Activated CD8-positive, alpha-beta T cell treated with anti-CD3 and anti-CD28 coated beads for 36 hours (primary cell): Measurements from ENCODE around the gene RNF224. TPM values are rescaled to one million over a fixed set of nuclear protein-coding genes. Genes with fewer than 3 reads are reported as not detected.

Experiments used
- ATAC-seq: fragments of 200-7000 bp; cut with Tn5 transposase; one replicate; pipeline ENCODE4 v1.10.0; 2021; ENCODE audit warnings: mild to moderate bottlenecking, moderate library complexity
- CTCF ChIA-PET: fragments of 350-600 bp; sonication (Branson Sonifier 250); formaldehyde crosslinking; loops from one replicate; lab custom pipeline; 2021; ENCODE audit warnings: antibody characterized with exemption; lab: Charles Lee
- POLR2A ChIA-PET: fragments of 350-600 bp; sonication (Branson Sonifier 250); formaldehyde crosslinking; loops from one replicate; lab custom pipeline; 2021; ENCODE audit warnings: antibody characterized with exemption; lab: Charles Lee
- DNase-seq: peaks from one replicate; pipeline ENCODE4 v3.0.0-alpha.2; 2020
- H3K27ac Mint-ChIP-seq: one replicate; pipeline ENCODE4 v1.8.0; 2021; ENCODE audit warnings: mild to moderate bottlenecking, mixed read lengths
- H3K27me3 Mint-ChIP-seq: one replicate; pipeline ENCODE4 v1.8.0; 2021; ENCODE audit warnings: mixed read lengths
- H3K36me3 Mint-ChIP-seq: one replicate; pipeline ENCODE4 v1.8.0; 2021; ENCODE audit warnings: low read depth, mixed read lengths
- H3K4me1 Mint-ChIP-seq: one replicate; pipeline ENCODE4 v1.8.0; 2021; ENCODE audit warnings: low read depth, mixed read lengths
- H3K4me3 Mint-ChIP-seq: one replicate; pipeline ENCODE4 v1.8.0; 2021; ENCODE audit warnings: mild to moderate bottlenecking, moderate library complexity, mixed read lengths
- H3K9me3 Mint-ChIP-seq: one replicate; pipeline ENCODE4 v1.8.0; 2021; ENCODE audit warnings: mixed read lengths
- CTCF ChIP-seq: fragments of 200-600 bp; IDR thresholded peaks from one replicate; pipeline ENCODE4 v1.8.0; 2022; ENCODE audit warnings: antibody characterized with exemption, mild to moderate bottlenecking
- intact Hi-C: fragments of 100-400 bp; cut with micrococcal nuclease; formaldehyde crosslinking; loops from one replicate; pipeline ENCODE4 v1.10.0; 2022
- total RNA-seq, 2 experiments: library from RNA; stranded (reverse); gene quantifications; one replicate each; pipeline ENCODE4 v1.2.3, GENCODE V29; 2021

RNF224 gene
- total RNA-seq, 2 experiments from 2014 or later: not detected

GRCh38 chr9:137278061-137278701, 50.9 kb downstream of the RNF224 start:
- ChIA-PET POLR2A (interaction anchor here (1.0 to 1.6 kb wide), 3 partner anchors 12 to 36 kb away, joined by 3 to 7 read pairs (median 5); partner anchors contain the start of gene NRARP), CTCF (interaction anchor here (1.9 kb wide), 1 partner anchor 145 kb away, joined by 4 read pairs; the partner anchor contains the start of genes EXD3 and NOXA1)
- Mint-ChIP-seq H3K27me3 (peaks cover 9% of the 10 kb centered on the region), H3K4me3 (peak overlapping the region; percentile 72), H3K36me3 (peaks cover 7% of the 10 kb centered on the region), H3K27ac (no peak overlapping the region), H3K9me3 (no peaks in the 10 kb centered on the region), H3K4me1 (peaks cover 11% of the 10 kb centered on the region)
- no peak for TF ChIP-seq CTCF
- intact Hi-C loops: no loop called here
- ATAC-seq (peak; percentile 5), DNase-seq (no peak)

Other genes with a start within 250 kb of the RNF224 start
- gene PTGDS, start 250.0 kb upstream of the RNF224 start, total RNA-seq: not detected
- not detected for gene LCNL1, start 244.5 kb upstream of the RNF224 start, total RNA-seq
- 10 to 100 TPM; 60.5 to 61.8 TPM for gene PAXX, start 235.1 kb upstream of the RNF224 start, total RNA-seq
- not detected for gene CLIC3, start 230.9 kb upstream of the RNF224 start, total RNA-seq
- 10 to 100 TPM; 11.8 to 16.2 TPM for gene ABCA2, start 199.3 kb upstream of the RNF224 start, total RNA-seq
- under 1 TPM in 1 of 2 experiments, not detected in 1; 0.09 TPM for gene FUT7, start 195.4 kb upstream of the RNF224 start, total RNA-seq
- 10 to 100 TPM; 18.2 to 21.2 TPM for gene NPDC1, start 181.3 kb upstream of the RNF224 start, total RNA-seq
- not detected for gene ENTPD2, start 173.4 kb upstream of the RNF224 start, total RNA-seq
- 10 to 100 TPM; 13.5 to 13.7 TPM for gene SAPCD2, start 156.9 kb upstream of the RNF224 start, total RNA-seq
- 10 to 100 TPM; 49.8 to 50.1 TPM for gene UAP1L1, start 150.0 kb upstream of the RNF224 start, total RNA-seq
- 10 to 100 TPM; 31.1 to 33.2 TPM for gene MAN1B1, start 140.5 kb upstream of the RNF224 start, total RNA-seq
- 100 to 1,000 TPM; 222 to 227 TPM for gene DPP7, start 112.8 kb upstream of the RNF224 start, total RNA-seq
- gene GRIN1, start 88.3 kb upstream of the RNF224 start, total RNA-seq: not detected
- not detected for gene LRRC26, start 57.5 kb upstream of the RNF224 start, total RNA-seq
- gene TMEM210, start 55.4 kb upstream of the RNF224 start, total RNA-seq: not detected
- 10 to 100 TPM; 38.6 to 39.6 TPM for gene ANAPC2, start 38.9 kb upstream of the RNF224 start, total RNA-seq
- 10 to 100 TPM; 53.3 to 58.4 TPM for gene SSNA1, start 38.8 kb upstream of the RNF224 start, total RNA-seq
- 1 to 10 TPM; 5.7 to 6.6 TPM for gene TPRN, start 26.8 kb upstream of the RNF224 start, total RNA-seq
- gene TMEM203, start 21.9 kb upstream of the RNF224 start, total RNA-seq: 10 to 100 TPM; 29.4 to 29.9 TPM
- gene NDOR1, start 21.8 kb upstream of the RNF224 start, total RNA-seq: 10 to 100 TPM; 29.5 to 30.7 TPM
- gene RNF208, start 5.3 kb upstream of the RNF224 start, total RNA-seq: 10 to 100 TPM in 1 of 2 experiments, 1 to 10 TPM in 1; 8.0 to 10.4 TPM
- under 1 TPM in 1 of 2 experiments, not detected in 1; 0.34 TPM for gene CYSRT1, start 2.3 kb upstream of the RNF224 start, total RNA-seq
- gene SLC34A3, start 3.4 kb downstream of the RNF224 start, total RNA-seq: not detected
- 100 to 1,000 TPM; 228 to 230 TPM for gene TUBB4B, start 13.8 kb downstream of the RNF224 start, total RNA-seq
- not detected for gene STPG3, start 23.8 kb downstream of the RNF224 start, total RNA-seq
- 10 to 100 TPM; 50.9 to 54.3 TPM for gene NELFB, start 27.8 kb downstream of the RNF224 start, total RNA-seq
- 1 to 10 TPM; 2.9 to 3.0 TPM for gene TOR4A, start 50.2 kb downstream of the RNF224 start, total RNA-seq
- 1 to 10 TPM; 3.3 to 4.4 TPM for gene NRARP, start 74.8 kb downstream of the RNF224 start, total RNA-seq
- 1 to 10 TPM; 8.1 to 9.0 TPM for gene EXD3, start 195.7 kb downstream of the RNF224 start, total RNA-seq
- gene NOXA1, start 195.9 kb downstream of the RNF224 start, total RNA-seq: under 1 TPM; 0.72 to 0.95 TPM
- gene ENTPD8, start 213.9 kb downstream of the RNF224 start, total RNA-seq: not detected
- gene NSMF, start 231.8 kb downstream of the RNF224 start, total RNA-seq: 100 to 1,000 TPM; 112 to 116 TPM